Effector memory CD4-positive, alpha-beta T cell (primary cell): Measurements from ENCODE around the gene SLC23A2.

Source experiments
- DNase-seq, 3 donors: peaks; one replicate each; pipeline ENCODE4 v3.0.0-alpha.2; 2020
- H3K27ac ChIP-seq: 2 replicates; pipeline ENCODE4 v1.7.0; 2013; ENCODE audit warnings: mild to moderate bottlenecking, low read length, moderate library complexity; ENCODE audit not compliant: insufficient read depth, poor library complexity, severe bottlenecking
- H3K27me3 ChIP-seq: replicated peaks from 2 replicates; pipeline ENCODE4 v1.7.0; 2013; ENCODE audit warnings: mild to moderate bottlenecking, low read length; ENCODE audit not compliant: insufficient read depth, control insufficient read depth, poor library complexity, severe bottlenecking
- H3K36me3 ChIP-seq: 2 replicates; pipeline ENCODE4 v1.7.0; 2013; ENCODE audit warnings: mild to moderate bottlenecking, low read length, moderate library complexity; ENCODE audit not compliant: control insufficient read depth, insufficient read depth
- H3K4me1 ChIP-seq: 2 replicates; pipeline ENCODE4 v1.7.0; 2013; ENCODE audit warnings: low read length, mild to moderate bottlenecking; ENCODE audit not compliant: control insufficient read depth, insufficient read depth, poor library complexity, severe bottlenecking
- H3K4me3 ChIP-seq: 2 replicates; pipeline ENCODE4 v1.7.0; 2013; ENCODE audit warnings: low read length, low read depth, mild to moderate bottlenecking; ENCODE audit not compliant: insufficient read depth, poor library complexity, severe bottlenecking
- H3K9me3 ChIP-seq: 2 replicates; pipeline ENCODE4 v1.7.0; 2013; ENCODE audit warnings: mild to moderate bottlenecking, low read length, moderate library complexity; ENCODE audit not compliant: control insufficient read depth

SLC23A2 gene

GRCh38 chr20:4894981-4895381, 106.3 kb downstream of the SLC23A2 start:
- Histone ChIP-seq H3K4me1 (no peaks in the 10 kb centered on the region), H3K36me3 (peaks cover 3% of the 10 kb centered on the region), H3K27ac (no peak overlapping the region), H3K9me3 (no peaks in the 10 kb centered on the region), H3K27me3 (no peaks in the 10 kb centered on the region), H3K4me3 (no peak overlapping the region)
- no peak for DNase-seq

- peaks cover 4% of the 10 kb centered on the region for H3K36me3 ChIP-seq
- H3K27me3 ChIP-seq: no peaks in the 10 kb centered on the region
- H3K4me1 ChIP-seq: no peaks in the 10 kb centered on the region
- no peak overlapping the region for H3K27ac ChIP-seq
- no peak for DNase-seq
- no peak overlapping the region for H3K4me3 ChIP-seq
- no peaks in the 10 kb centered on the region for H3K9me3 ChIP-seq
These were observed 106.9 kb downstream of the SLC23A2 start for GRCh38 chr20:4894409-4894808.

- no peaks in the 10 kb centered on the region for H3K9me3 ChIP-seq
- H3K27me3 ChIP-seq: no peaks in the 10 kb centered on the region
- H3K27ac ChIP-seq: no peak overlapping the region
- DNase-seq: no peak
- no peak overlapping the region for H3K4me3 ChIP-seq
- peaks cover 9% of the 10 kb centered on the region for H3K36me3 ChIP-seq
- no peaks in the 10 kb centered on the region for H3K4me1 ChIP-seq
These were observed 107.6 kb downstream of the SLC23A2 start for GRCh38 chr20:4893709-4894108.

GRCh38 chr20:4891997-4892396, 109.3 kb downstream of the SLC23A2 start:
- no peaks in the 10 kb centered on the region for H3K27me3 ChIP-seq
- no peak overlapping the region for H3K4me3 ChIP-seq
- no peaks in the 10 kb centered on the region for H3K4me1 ChIP-seq
- H3K9me3 ChIP-seq: no peaks in the 10 kb centered on the region
- no peak for DNase-seq
- H3K36me3 ChIP-seq: peaks cover 13% of the 10 kb centered on the region
- no peak overlapping the region for H3K27ac ChIP-seq

- Histone ChIP-seq H3K36me3 (peaks cover 13% of the 10 kb centered on the region), H3K4me1 (no peaks in the 10 kb centered on the region)
These were observed 110.0 kb downstream of the SLC23A2 start for GRCh38 chr20:4891190-4891763.

GRCh38 chr20:4889446-4889845, 111.9 kb downstream of the SLC23A2 start:
- no peaks in the 10 kb centered on the region for H3K4me1 ChIP-seq
- H3K4me3 ChIP-seq: no peak overlapping the region
- H3K36me3 ChIP-seq: peaks cover 18% of the 10 kb centered on the region
- no peaks in the 10 kb centered on the region for H3K27me3 ChIP-seq
- no peak for DNase-seq
- no peaks in the 10 kb centered on the region for H3K9me3 ChIP-seq
- H3K27ac ChIP-seq: no peak overlapping the region

More at GRCh38 chr20:4891190-4891763, 110.0 kb downstream of the SLC23A2 start:
- no peaks in the 10 kb centered on the region for H3K27me3 ChIP-seq
- no peak overlapping the region for H3K27ac ChIP-seq
- no peaks in the 10 kb centered on the region for H3K9me3 ChIP-seq
- no peak for DNase-seq
- no peak overlapping the region for H3K4me3 ChIP-seq

GRCh38 chr20:4887586-4887985, 113.7 kb downstream of the SLC23A2 start:
- Histone ChIP-seq H3K27ac (no peak overlapping the region), H3K4me1 (no peaks in the 10 kb centered on the region), H3K4me3 (no peak overlapping the region), H3K36me3 (peaks cover 30% of the 10 kb centered on the region), H3K9me3 (no peaks in the 10 kb centered on the region), H3K27me3 (no peaks in the 10 kb centered on the region)
- DNase-seq: no peak

- Histone ChIP-seq H3K9me3 (no peaks in the 10 kb centered on the region), H3K36me3 (peaks cover 30% of the 10 kb centered on the region), H3K4me3 (no peak overlapping the region), H3K27me3 (no peaks in the 10 kb centered on the region), H3K4me1 (no peaks in the 10 kb centered on the region), H3K27ac (no peak overlapping the region)
- no peak for DNase-seq
These were observed 114.4 kb downstream of the SLC23A2 start for GRCh38 chr20:4886771-4887527.

GRCh38 chr20:4885877-4886276, 115.4 kb downstream of the SLC23A2 start:
- Histone ChIP-seq H3K36me3 (peaks cover 36% of the 10 kb centered on the region), H3K4me1 (no peaks in the 10 kb centered on the region), H3K4me3 (no peak overlapping the region), H3K27ac (no peak overlapping the region), H3K9me3 (no peaks in the 10 kb centered on the region), H3K27me3 (no peaks in the 10 kb centered on the region)
- no peak for DNase-seq

- H3K4me3 ChIP-seq: no peak overlapping the region
- H3K9me3 ChIP-seq: no peaks in the 10 kb centered on the region
- H3K36me3 ChIP-seq: peaks cover 41% of the 10 kb centered on the region
- DNase-seq: no peak
- no peak overlapping the region for H3K27ac ChIP-seq
- H3K27me3 ChIP-seq: no peaks in the 10 kb centered on the region
- H3K4me1 ChIP-seq: no peaks in the 10 kb centered on the region
These were observed 117.8 kb downstream of the SLC23A2 start for GRCh38 chr20:4883546-4883945.
